Activated T-helper 17 cell treated with anti-CD3 and anti-CD28 coated beads, Interleukin-2, amount 50 U/mL, for 72 hours (primary cell): ENCODE data around the gene AFDN. TPM values are rescaled to one million over a fixed set of nuclear protein-coding genes. Genes with fewer than 3 reads are reported as not detected.

Experiments
- ATAC-seq: fragments of 150-1000 bp; cut with Tn5 transposase; replicated peaks from 2 replicates; pipeline ENCODE4 v1.10.0; 2021; ENCODE audit warnings: mild to moderate bottlenecking, moderate library complexity
- H3K27ac Mint-ChIP-seq: one replicate; pipeline ENCODE4 v1.8.0; 2022; ENCODE audit warnings: mixed read lengths
- H3K27me3 Mint-ChIP-seq: one replicate; pipeline ENCODE4 v1.8.0; 2022; ENCODE audit warnings: mixed read lengths
- H3K36me3 Mint-ChIP-seq: one replicate; pipeline ENCODE4 v1.8.0; 2022; ENCODE audit warnings: low read depth, mild to moderate bottlenecking, mixed read lengths
- H3K4me1 Mint-ChIP-seq: one replicate; pipeline ENCODE4 v1.8.0; 2022; ENCODE audit warnings: mixed read lengths
- H3K4me3 Mint-ChIP-seq: one replicate; pipeline ENCODE4 v1.8.0; 2022; ENCODE audit warnings: mild to moderate bottlenecking, mixed read lengths
- H3K9me3 Mint-ChIP-seq: one replicate; pipeline ENCODE4 v1.8.0; 2022; ENCODE audit warnings: mixed read lengths
- total RNA-seq, 2 donors: library from RNA; stranded (reverse); gene quantifications; one replicate each; pipeline ENCODE4 v1.2.3, GENCODE V29; 2022

Gene AFDN
- total RNA-seq, 2 donors from 2014 or later = 56.3 to 107 TPM

GRCh38 chr6:167801263-167801662, 25.4 kb upstream of the AFDN start:
- H3K4me1 Mint-ChIP-seq = no peaks in the 10 kb centered on the region
- no peak overlapping the region for H3K27ac Mint-ChIP-seq
- no peak for ATAC-seq
- H3K9me3 Mint-ChIP-seq = no peaks in the 10 kb centered on the region
- peaks cover 50% of the 10 kb centered on the region for H3K27me3 Mint-ChIP-seq
- H3K36me3 Mint-ChIP-seq = no peaks in the 10 kb centered on the region
- no peak overlapping the region for H3K4me3 Mint-ChIP-seq

- H3K27me3 Mint-ChIP-seq = peaks cover 50% of the 10 kb centered on the region
- H3K4me1 Mint-ChIP-seq = no peaks in the 10 kb centered on the region
- no peaks in the 10 kb centered on the region for H3K9me3 Mint-ChIP-seq
- peak overlapping the region; percentile 39 for H3K27ac Mint-ChIP-seq
- no peak for ATAC-seq
- H3K4me3 Mint-ChIP-seq = no peak overlapping the region
- no peaks in the 10 kb centered on the region for H3K36me3 Mint-ChIP-seq
Measured at GRCh38 chr6:167802339-167802738, 24.4 kb upstream of the AFDN start.

GRCh38 chr6:167803816-167804215, 22.9 kb upstream of the AFDN start:
- no peaks in the 10 kb centered on the region for H3K4me1 Mint-ChIP-seq
- H3K27me3 Mint-ChIP-seq = peaks cover 42% of the 10 kb centered on the region
- no peak overlapping the region for H3K4me3 Mint-ChIP-seq
- H3K27ac Mint-ChIP-seq = no peak overlapping the region
- H3K36me3 Mint-ChIP-seq = no peaks in the 10 kb centered on the region
- ATAC-seq = no peak
- no peaks in the 10 kb centered on the region for H3K9me3 Mint-ChIP-seq

- H3K4me1 Mint-ChIP-seq = no peaks in the 10 kb centered on the region
- H3K4me3 Mint-ChIP-seq = no peak overlapping the region
- H3K36me3 Mint-ChIP-seq = no peaks in the 10 kb centered on the region
- H3K27me3 Mint-ChIP-seq = peaks cover 42% of the 10 kb centered on the region
- H3K9me3 Mint-ChIP-seq = no peaks in the 10 kb centered on the region
- no peak overlapping the region for H3K27ac Mint-ChIP-seq
- no peak for ATAC-seq
Measured at GRCh38 chr6:167804281-167805013, 22.3 kb upstream of the AFDN start.

GRCh38 chr6:167805349-167806060, 21.2 kb upstream of the AFDN start:
- no peaks in the 10 kb centered on the region for H3K4me1 Mint-ChIP-seq
- no peak overlapping the region for H3K4me3 Mint-ChIP-seq
- H3K36me3 Mint-ChIP-seq = no peaks in the 10 kb centered on the region
- H3K27ac Mint-ChIP-seq = no peak overlapping the region
- no peak for ATAC-seq
- no peaks in the 10 kb centered on the region for H3K9me3 Mint-ChIP-seq
- H3K27me3 Mint-ChIP-seq = peaks cover 38% of the 10 kb centered on the region

GRCh38 chr6:167806061-167806700, 20.5 kb upstream of the AFDN start:
- no peak overlapping the region for H3K4me3 Mint-ChIP-seq
- no peak for ATAC-seq
- H3K27me3 Mint-ChIP-seq = peaks cover 36% of the 10 kb centered on the region
- H3K4me1 Mint-ChIP-seq = no peaks in the 10 kb centered on the region
- H3K9me3 Mint-ChIP-seq = no peaks in the 10 kb centered on the region
- no peak overlapping the region for H3K27ac Mint-ChIP-seq
- no peaks in the 10 kb centered on the region for H3K36me3 Mint-ChIP-seq

- Mint-ChIP-seq H3K4me3 (no peak overlapping the region), H3K9me3 (no peaks in the 10 kb centered on the region), H3K27me3 (peaks cover 30% of the 10 kb centered on the region), H3K27ac (no peak overlapping the region), H3K4me1 (no peaks in the 10 kb centered on the region), H3K36me3 (no peaks in the 10 kb centered on the region)
- ATAC-seq = no peak
Measured at GRCh38 chr6:167807200-167807599, 19.5 kb upstream of the AFDN start.

GRCh38 chr6:167807756-167808155, 19.0 kb upstream of the AFDN start:
- Mint-ChIP-seq H3K27ac (no peak overlapping the region), H3K4me1 (no peaks in the 10 kb centered on the region), H3K9me3 (no peaks in the 10 kb centered on the region), H3K27me3 (peaks cover 24% of the 10 kb centered on the region), H3K36me3 (no peaks in the 10 kb centered on the region), H3K4me3 (no peak overlapping the region)
- no peak for ATAC-seq

- ATAC-seq = no peak
- H3K27me3 Mint-ChIP-seq = peaks cover 11% of the 10 kb centered on the region
- H3K36me3 Mint-ChIP-seq = no peaks in the 10 kb centered on the region
- no peaks in the 10 kb centered on the region for H3K4me1 Mint-ChIP-seq
- no peaks in the 10 kb centered on the region for H3K9me3 Mint-ChIP-seq
- no peak overlapping the region for H3K4me3 Mint-ChIP-seq
- H3K27ac Mint-ChIP-seq = no peak overlapping the region
Measured at GRCh38 chr6:167811040-167811439, 15.7 kb upstream of the AFDN start.

GRCh38 chr6:167811442-167812087, 15.1 kb upstream of the AFDN start:
- H3K27ac Mint-ChIP-seq = no peak overlapping the region
- H3K36me3 Mint-ChIP-seq = no peaks in the 10 kb centered on the region
- no peaks in the 10 kb centered on the region for H3K4me1 Mint-ChIP-seq
- H3K4me3 Mint-ChIP-seq = no peak overlapping the region
- ATAC-seq = no peak
- peaks cover 11% of the 10 kb centered on the region for H3K27me3 Mint-ChIP-seq
- no peaks in the 10 kb centered on the region for H3K9me3 Mint-ChIP-seq

GRCh38 chr6:167812088-167812487, 14.6 kb upstream of the AFDN start:
- ATAC-seq = no peak
- Mint-ChIP-seq H3K4me3 (no peak overlapping the region), H3K9me3 (no peaks in the 10 kb centered on the region), H3K36me3 (no peaks in the 10 kb centered on the region), H3K27ac (no peak overlapping the region), H3K4me1 (no peaks in the 10 kb centered on the region), H3K27me3 (peaks cover 14% of the 10 kb centered on the region)

- Mint-ChIP-seq H3K27me3 (peaks cover 24% of the 10 kb centered on the region), H3K27ac (no peak overlapping the region), H3K9me3 (no peaks in the 10 kb centered on the region), H3K4me1 (peaks cover 4% of the 10 kb centered on the region), H3K36me3 (no peaks in the 10 kb centered on the region), H3K4me3 (peak overlapping the region; percentile 70)
- ATAC-seq = peak; percentile 38
Measured at GRCh38 chr6:167815296-167815980, 11.3 kb upstream of the AFDN start.

GRCh38 chr6:167817016-167817415, 9.7 kb upstream of the AFDN start:
- Mint-ChIP-seq H3K4me3 (no peak overlapping the region), H3K9me3 (no peaks in the 10 kb centered on the region), H3K36me3 (no peaks in the 10 kb centered on the region), H3K4me1 (peaks cover 4% of the 10 kb centered on the region), H3K27me3 (peaks cover 27% of the 10 kb centered on the region), H3K27ac (no peak overlapping the region)
- no peak for ATAC-seq

- Mint-ChIP-seq H3K4me3 (no peak overlapping the region), H3K27me3 (peaks cover 27% of the 10 kb centered on the region), H3K36me3 (no peaks in the 10 kb centered on the region), H3K9me3 (no peaks in the 10 kb centered on the region), H3K4me1 (peaks cover 4% of the 10 kb centered on the region), H3K27ac (no peak overlapping the region)
- ATAC-seq = peak; percentile 66
Measured at GRCh38 chr6:167817729-167818128, 9.0 kb upstream of the AFDN start.
